DND-41 (cell line): Measurements from ENCODE around the gene FGG.

Experiments
- EZH2 ChIP-seq: IDR thresholded peaks from 3 replicates; pipeline ENCODE4 v1.6.1; 2012; ENCODE audit warnings: borderline replicate concordance, low read depth, mild to moderate bottlenecking, moderate library complexity, low read length, inconsistent platforms; ENCODE audit not compliant: severe bottlenecking
- TF ChIP-seq, protein P1 (sequence below): IDR thresholded peaks from 2 replicates; pipeline ENCODE4 v1.5.1; 2012; ENCODE audit warnings: borderline replicate concordance, low read length, moderate library complexity, mild to moderate bottlenecking; ENCODE audit not compliant: poor library complexity, severe bottlenecking; ENCODE audit errors: extremely low read depth

DNA sequence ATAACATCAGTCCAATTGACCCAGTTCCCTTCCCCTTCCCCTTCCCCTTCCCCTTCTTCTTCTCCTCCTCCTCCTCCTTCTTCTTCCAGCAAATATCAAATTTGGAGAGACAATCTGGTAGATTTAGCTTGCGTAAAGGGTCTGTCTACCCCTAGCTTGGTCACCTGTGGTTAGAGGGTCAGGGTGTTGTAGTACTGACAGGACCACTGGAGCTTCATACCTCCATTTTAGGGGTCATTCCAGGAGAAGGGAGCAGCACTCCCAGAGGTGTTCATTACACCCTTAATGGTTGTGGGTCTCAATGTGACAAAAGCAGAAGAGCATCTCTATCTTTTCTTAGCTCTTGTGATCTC lies 53.3 kb downstream of the FGG start:
- TF ChIP-seq, protein P1, sequence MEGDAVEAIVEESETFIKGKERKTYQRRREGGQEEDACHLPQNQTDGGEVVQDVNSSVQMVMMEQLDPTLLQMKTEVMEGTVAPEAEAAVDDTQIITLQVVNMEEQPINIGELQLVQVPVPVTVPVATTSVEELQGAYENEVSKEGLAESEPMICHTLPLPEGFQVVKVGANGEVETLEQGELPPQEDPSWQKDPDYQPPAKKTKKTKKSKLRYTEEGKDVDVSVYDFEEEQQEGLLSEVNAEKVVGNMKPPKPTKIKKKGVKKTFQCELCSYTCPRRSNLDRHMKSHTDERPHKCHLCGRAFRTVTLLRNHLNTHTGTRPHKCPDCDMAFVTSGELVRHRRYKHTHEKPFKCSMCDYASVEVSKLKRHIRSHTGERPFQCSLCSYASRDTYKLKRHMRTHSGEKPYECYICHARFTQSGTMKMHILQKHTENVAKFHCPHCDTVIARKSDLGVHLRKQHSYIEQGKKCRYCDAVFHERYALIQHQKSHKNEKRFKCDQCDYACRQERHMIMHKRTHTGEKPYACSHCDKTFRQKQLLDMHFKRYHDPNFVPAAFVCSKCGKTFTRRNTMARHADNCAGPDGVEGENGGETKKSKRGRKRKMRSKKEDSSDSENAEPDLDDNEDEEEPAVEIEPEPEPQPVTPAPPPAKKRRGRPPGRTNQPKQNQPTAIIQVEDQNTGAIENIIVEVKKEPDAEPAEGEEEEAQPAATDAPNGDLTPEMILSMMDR = no peak
- no peak for TF ChIP-seq EZH2
